Astrocyte of the spinal cord (primary cell): ENCODE data around the gene LHX8.
"Not testable (repeated sequence)": the region's sequence is repeated elsewhere in the genome, so short reads cannot be mapped to it uniquely, and the experiment has no call there.

Experiments
- DNase-seq: peaks from one replicate; pipeline ENCODE4 v3.0.0; 2011; ENCODE audit warnings: low read depth, low spot score
- H3K4me3 ChIP-seq: 2 replicates; pipeline ENCODE4 v1.5.1; 2011; ENCODE audit warnings: low read depth, mild to moderate bottlenecking, low read length, moderate library complexity
- CTCF ChIP-seq: IDR thresholded peaks from 2 replicates; pipeline ENCODE4 v1.5.1; 2012; ENCODE audit warnings: low read depth, mild to moderate bottlenecking, low read length, inconsistent platforms
- in situ Hi-C: cut with HindIII; loops from 2 replicates; pipeline ENCODE4 v1.10.0; 2017; ENCODE audit warnings: low sequenced_read_pairs

The LHX8 gene

GRCh38 chr1:75100481-75101092 is 33.6 kb upstream of the LHX8 start:
- no peak for DNase-seq
- no peak for TF ChIP-seq CTCF
- in situ Hi-C loops, result no loop called here
- H3K4me3 ChIP-seq, result no peak overlapping the region

- H3K4me3 ChIP-seq, in situ Hi-C loops, DNase-seq: not testable (repeated sequence)
Observed at GRCh38 chr1:75112362-75112951, 21.7 kb upstream of the LHX8 start.

GRCh38 chr1:75115654-75116053 is 18.5 kb upstream of the LHX8 start:
- no peak for TF ChIP-seq CTCF
- no peak overlapping the region for H3K4me3 ChIP-seq
- in situ Hi-C loops, result no loop called here
- DNase-seq, result no peak

GRCh38 chr1:75123756-75124155 is 10.4 kb upstream of the LHX8 start:
- TF ChIP-seq CTCF, result no peak
- DNase-seq, result no peak
- in situ Hi-C loops, result no loop called here
- no peak overlapping the region for H3K4me3 ChIP-seq

GRCh38 chr1:75124510-75124909 is 9.7 kb upstream of the LHX8 start:
- in situ Hi-C loops, result no loop called here
- no peak for DNase-seq
- peak; percentile 1 for TF ChIP-seq CTCF
- H3K4me3 ChIP-seq, result no peak overlapping the region

GRCh38 chr1:75125161-75125726 is 8.9 kb upstream of the LHX8 start:
- TF ChIP-seq CTCF, result no peak
- no peak overlapping the region for H3K4me3 ChIP-seq
- in situ Hi-C loops, result no loop called here
- no peak for DNase-seq

- no peak for TF ChIP-seq CTCF
- in situ Hi-C loops, result no loop called here
- H3K4me3 ChIP-seq, result no peak overlapping the region
- no peak for DNase-seq
Observed at GRCh38 chr1:75126611-75127101, 7.5 kb upstream of the LHX8 start.
